WTC11 (cell line): ENCODE data around the gene KIFBP. TPM values are rescaled to one million over a fixed set of nuclear protein-coding genes. Genes with fewer than 3 reads are reported as not detected.

Source experiments
- ATAC-seq: fragments of 200-7000 bp; cut with Tn5 transposase; 2 replicates; pipeline ENCODE4 v1.10.0; 2021; ENCODE audit warnings: mild to moderate bottlenecking, moderate library complexity
- CTCF ChIA-PET: fragments of 300-600 bp; sonication (Branson Sonifier 250); formaldehyde crosslinking; loops from one replicate; lab custom pipeline; 2021; ENCODE audit warnings: antibody characterized with exemption; lab: Charles Lee
- POLR2A ChIA-PET: fragments of 350-600 bp; sonication (Branson Sonifier 250); formaldehyde crosslinking; loops from one replicate; lab custom pipeline; 2021; ENCODE audit warnings: antibody characterized with exemption; lab: Charles Lee
- DNase-seq: peaks from one replicate; pipeline ENCODE4 v3.0.0; 2021; ENCODE audit warnings: low spot score
- H3K27ac Mint-ChIP-seq: 2 replicates; pipeline ENCODE4 v1.8.0; 2021; ENCODE audit warnings: mixed read lengths
- H3K27me3 Mint-ChIP-seq: 2 replicates; pipeline ENCODE4 v1.8.0; 2021; ENCODE audit warnings: low read depth, mild to moderate bottlenecking, moderate library complexity, mixed read lengths
- H3K36me3 Mint-ChIP-seq: 2 replicates; pipeline ENCODE4 v1.8.0; 2021; ENCODE audit warnings: mixed read lengths
- H3K4me1 Mint-ChIP-seq: 2 replicates; pipeline ENCODE4 v1.8.0; 2022; ENCODE audit warnings: mixed read lengths
- H3K4me3 Mint-ChIP-seq: 2 replicates; pipeline ENCODE4 v1.8.0; 2021; ENCODE audit warnings: mild to moderate bottlenecking, moderate library complexity, mixed read lengths
- H3K9me3 Mint-ChIP-seq: 2 replicates; pipeline ENCODE4 v1.8.0; 2021; ENCODE audit warnings: mixed read lengths
- AR ChIP-seq: fragments of 250-450 bp; sonication (Bioruptor Pico); IDR thresholded peaks from 2 replicates; pipeline ENCODE4 v1.9.0; 2021; ENCODE audit warnings: mild to moderate bottlenecking
- ATF2 ChIP-seq: sonication (generic); formaldehyde crosslinking; IDR thresholded peaks from 2 replicates; pipeline ENCODE4 v1.8.1; 2022; ENCODE audit warnings: low read depth, missing genetic modification reagents, borderline replicate concordance
- ATF3 ChIP-seq: sonication (generic); formaldehyde crosslinking; conservative IDR thresholded peaks from 2 replicates; pipeline ENCODE4 v1.8.1; 2022; ENCODE audit warnings: mild to moderate bottlenecking, missing genetic modification reagents
- ATF6 ChIP-seq: sonication (generic); formaldehyde crosslinking; IDR thresholded peaks from 2 replicates; pipeline ENCODE4 v1.8.1; 2023; ENCODE audit warnings: mild to moderate bottlenecking, missing genetic modification reagents
- CBFB ChIP-seq: sonication (generic); formaldehyde crosslinking; IDR thresholded peaks from 2 replicates; pipeline ENCODE4 v1.8.1; 2022; ENCODE audit warnings: mild to moderate bottlenecking, low read depth, missing genetic modification reagents
- CTCF ChIP-seq: fragments of 200-600 bp; IDR thresholded peaks from 2 replicates; pipeline ENCODE4 v1.8.0; 2022; ENCODE audit warnings: antibody characterized with exemption
- E2F4 ChIP-seq: sonication (generic); formaldehyde crosslinking; IDR thresholded peaks from 2 replicates; pipeline ENCODE4 v1.8.1; 2022; ENCODE audit warnings: low read depth, mild to moderate bottlenecking, moderate library complexity, missing genetic modification reagents, borderline replicate concordance
- GABPB1 ChIP-seq: sonication (generic); formaldehyde crosslinking; IDR thresholded peaks from 2 replicates; pipeline ENCODE4 v1.8.1; 2023; ENCODE audit warnings: mild to moderate bottlenecking, missing genetic modification reagents
- HMGA2 ChIP-seq: fragments of 250-450 bp; sonication (Bioruptor Pico); IDR thresholded peaks from 2 replicates; pipeline ENCODE4 v1.4.0; 2021; ENCODE audit warnings: mild to moderate bottlenecking, moderate library complexity
- IRF1 ChIP-seq: sonication (generic); formaldehyde crosslinking; IDR thresholded peaks from 2 replicates; pipeline ENCODE4 v1.8.0; 2023; ENCODE audit warnings: missing genetic modification reagents
- KAT7 ChIP-seq: sonication (generic); formaldehyde crosslinking; IDR thresholded peaks from 2 replicates; pipeline ENCODE4 v1.8.1; 2023; ENCODE audit warnings: missing genetic modification reagents, mild to moderate bottlenecking, borderline replicate concordance
- NFATC4 ChIP-seq: fragments of 250-450 bp; sonication (Bioruptor Pico); IDR thresholded peaks from 2 replicates; pipeline ENCODE4 v1.9.0; 2021; ENCODE audit warnings: mild to moderate bottlenecking
- NR2C2 ChIP-seq: sonication (generic); formaldehyde crosslinking; IDR thresholded peaks from 2 replicates; pipeline ENCODE4 v1.8.0; 2022; ENCODE audit warnings: mild to moderate bottlenecking, missing genetic modification reagents
- OVOL2 ChIP-seq: fragments of 250-450 bp; sonication (Bioruptor Pico); IDR thresholded peaks from 2 replicates; pipeline ENCODE4 v1.9.0; 2021; ENCODE audit warnings: mild to moderate bottlenecking, borderline replicate concordance
- RELA ChIP-seq: sonication (generic); formaldehyde crosslinking; IDR thresholded peaks from 2 replicates; pipeline ENCODE4 v1.8.1; 2022; ENCODE audit warnings: missing genetic modification reagents, mild to moderate bottlenecking, borderline replicate concordance
- SMAD4 ChIP-seq: sonication (generic); formaldehyde crosslinking; IDR thresholded peaks from 2 replicates; pipeline ENCODE4 v1.8.0; 2022; ENCODE audit warnings: mild to moderate bottlenecking, missing genetic modification reagents
- SOX15 ChIP-seq: fragments of 250-450 bp; sonication (Bioruptor Pico); IDR thresholded peaks from 2 replicates; pipeline ENCODE4 v1.9.0; 2021; ENCODE audit warnings: mild to moderate bottlenecking
- SP1 ChIP-seq: sonication (generic); formaldehyde crosslinking; conservative IDR thresholded peaks from 2 replicates; pipeline ENCODE4 v1.8.1; 2022; ENCODE audit warnings: missing genetic modification reagents
- TCF7 ChIP-seq: sonication (generic); formaldehyde crosslinking; IDR thresholded peaks from 2 replicates; pipeline ENCODE4 v1.8.0; 2022; ENCODE audit warnings: mild to moderate bottlenecking, low read depth, missing genetic modification reagents, moderate library complexity
- TEAD4 ChIP-seq: sonication (generic); formaldehyde crosslinking; IDR thresholded peaks from 2 replicates; pipeline ENCODE4 v1.8.0; 2022; ENCODE audit warnings: mild to moderate bottlenecking, missing genetic modification reagents
- USF1 ChIP-seq: sonication (generic); formaldehyde crosslinking; IDR thresholded peaks from 2 replicates; pipeline ENCODE4 v1.8.0; 2022; ENCODE audit warnings: mild to moderate bottlenecking, missing genetic modification reagents
- ZBTB21 ChIP-seq: sonication (generic); formaldehyde crosslinking; IDR thresholded peaks from 2 replicates; pipeline ENCODE4 v1.8.1; 2023; ENCODE audit warnings: mild to moderate bottlenecking, missing genetic modification reagents, borderline replicate concordance
- ZMAT4 ChIP-seq: fragments of 250-450 bp; sonication (Bioruptor Pico); IDR thresholded peaks from 2 replicates; pipeline ENCODE4 v1.9.0; 2021; ENCODE audit warnings: mild to moderate bottlenecking
- ZNF219 ChIP-seq: sonication (generic); formaldehyde crosslinking; IDR thresholded peaks from 2 replicates; pipeline ENCODE4 v1.8.0; 2023; ENCODE audit warnings: missing genetic modification reagents, mild to moderate bottlenecking, borderline replicate concordance
- ZNF263 ChIP-seq: sonication (generic); formaldehyde crosslinking; IDR thresholded peaks from 2 replicates; pipeline ENCODE4 v1.8.1; 2022; ENCODE audit warnings: low read depth, mild to moderate bottlenecking, moderate library complexity, missing genetic modification reagents
- ZNF396 ChIP-seq: fragments of 250-450 bp; sonication (Bioruptor Pico); IDR thresholded peaks from 2 replicates; pipeline ENCODE4 v1.8.0; 2021; ENCODE audit warnings: mild to moderate bottlenecking, moderate library complexity, borderline replicate concordance
- ZNF416 ChIP-seq: fragments of 250-450 bp; sonication (Bioruptor Pico); IDR thresholded peaks from 2 replicates; pipeline ENCODE4 v1.9.0; 2021; ENCODE audit warnings: mild to moderate bottlenecking, inconsistent platforms
- total RNA-seq: library from RNA; stranded (reverse); gene quantifications from 3 replicates; pipeline ENCODE4 v1.2.3, GENCODE V29; 2021

Gene KIFBP
- total RNA-seq, 1 experiment from 2014 or later: 31.2 TPM

GRCh38 chr10:68957284-68957615, 31.4 kb upstream of the KIFBP start:
- peaks cover 30% of the 10 kb centered on the region for H3K36me3 Mint-ChIP-seq
- no peaks in the 10 kb centered on the region for H3K27me3 Mint-ChIP-seq
- peaks cover 3% of the 10 kb centered on the region; the same call in 1 of the 2 replicates for H3K9me3 Mint-ChIP-seq
- no peak for ATAC-seq
- peaks cover 9% of the 10 kb centered on the region for H3K4me1 Mint-ChIP-seq
- no peak for TF ChIP-seq NFATC4 (CRISPR knock-in tag)
- no peak for TF ChIP-seq ZNF263
- no peak for TF ChIP-seq E2F4
- TF ChIP-seq HMGA2 (CRISPR knock-in tag): no peak
- no peak for TF ChIP-seq RELA (CRISPR knock-in tag)
- no peak for TF ChIP-seq ZNF396
- no peak for TF ChIP-seq TEAD4 (CRISPR knock-in tag)
- no peak for TF ChIP-seq TCF7 (CRISPR knock-in tag)
- TF ChIP-seq ATF3 (CRISPR knock-in tag): no peak
- TF ChIP-seq ATF2 (CRISPR knock-in tag): no peak
- no peak for TF ChIP-seq SOX15 (CRISPR knock-in tag)
- TF ChIP-seq SMAD4 (CRISPR knock-in tag): no peak
- TF ChIP-seq ATF6: no peak
- TF ChIP-seq SP1 (CRISPR knock-in tag): no peak
- TF ChIP-seq ZNF219 (CRISPR knock-in tag): no peak
- TF ChIP-seq, all 79 proteins: peak for 0
- DNase-seq: no peak
- peak overlapping the region; percentile 78 for H3K27ac Mint-ChIP-seq
- POLR2A ChIA-PET: no interaction called here
- CTCF ChIA-PET: interaction anchor here (0.9 to 1.8 kb wide), 2 partner anchors 24 to 451 kb away, joined by 3 to 5 read pairs; no protein-coding TSS in a partner anchor
- peak overlapping the region; percentile 99 for H3K4me3 Mint-ChIP-seq

GRCh38 chr10:68957654-68958053, 30.9 kb upstream of the KIFBP start:
- Mint-ChIP-seq H3K27me3 (no peaks in the 10 kb centered on the region), H3K4me1 (peaks cover 9% of the 10 kb centered on the region), H3K36me3 (peaks cover 34% of the 10 kb centered on the region), H3K9me3 (peaks cover 3% of the 10 kb centered on the region; the same call in 1 of the 2 replicates), H3K4me3 (peak overlapping the region; percentile 99), H3K27ac (peak overlapping the region; percentile 78)
- POLR2A ChIA-PET: no interaction called here
- ATAC-seq (no peak), DNase-seq (no peak)
- CTCF ChIA-PET: no interaction called here
- TF ChIP-seq USF1 (no peak), AR (CRISPR knock-in tag) (no peak), ZMAT4 (no peak), ZNF416 (no peak), GABPB1 (CRISPR knock-in tag) (no peak), OVOL2 (CRISPR knock-in tag) (no peak), CBFB (CRISPR knock-in tag) (no peak), CTCF (no peak), SOX15 (CRISPR knock-in tag) (no peak), KAT7 (CRISPR knock-in tag) (no peak), NR2C2 (CRISPR knock-in tag) (no peak), ZBTB21 (no peak), IRF1 (no peak)
